Hematopoietic multipotent progenitor cell (in vitro differentiated cells): ENCODE measurements around the gene CAMP. TPM values are rescaled to one million over a fixed set of nuclear protein-coding genes. Genes with fewer than 3 reads are reported as not detected.
A peak's percentile ranks its signal among the peaks of the same experiment; 100 is the strongest.
"Not testable (repeated sequence)": the region's sequence is repeated elsewhere in the genome, so short reads cannot be mapped to it uniquely, and the experiment has no call there.

Source experiments
- DNase-seq, 3 donors: peaks; one replicate each; pipeline ENCODE4 v3.0.0-alpha.2; 2011 to 2015; ENCODE audit warnings: low read depth in 2 of 3, low spot score in 2 of 3
- small RNA-seq: library from RNA; depleted of rRNA; stranded (forward); fragments of <200 nt; gene quantifications from one replicate; pipeline ENCODE3, GENCODE V24; 2012
- total RNA-seq: library from RNA; depleted of rRNA; stranded (reverse); fragments of >200 nt; gene quantifications from one replicate; pipeline ENCODE4 v1.2.3, GENCODE V29; 2012

The CAMP gene
- total RNA-seq, 1 donor, result not detected

- no peak for DNase-seq
These were observed 25.0 kb downstream of the CAMP start for GRCh38 chr3:48248095-48248850.

- DNase-seq, result no peak
These were observed 33.3 kb downstream of the CAMP start for GRCh38 chr3:48256557-48256956.

- no peak for DNase-seq
These were observed 35.2 kb downstream of the CAMP start for GRCh38 chr3:48258530-48258929.

- DNase-seq, result no peak
These were observed 44.5 kb downstream of the CAMP start for GRCh38 chr3:48267782-48268181.

- peak in 1 of 3 donors; percentile 34 for DNase-seq
These were observed 45.2 kb downstream of the CAMP start for GRCh38 chr3:48268381-48268935.

GRCh38 chr3:48268936-48269561 is 45.8 kb downstream of the CAMP start:
- DNase-seq, result peak in 1 of 3 donors; percentile 10

- DNase-seq, result peak in 1 of 3 donors; percentile 2
These were observed 46.3 kb downstream of the CAMP start for GRCh38 chr3:48269592-48269991.

- DNase-seq, result no peak
These were observed 47.0 kb downstream of the CAMP start for GRCh38 chr3:48270306-48270705.

- not testable (repeated sequence) for DNase-seq
These were observed 47.9 kb downstream of the CAMP start for GRCh38 chr3:48271223-48271622.

GRCh38 chr3:48271763-48272498 is 48.6 kb downstream of the CAMP start:
- no peak for DNase-seq

- peak; percentile 41 to 78 (median 58) for DNase-seq
These were observed 50.4 kb downstream of the CAMP start for GRCh38 chr3:48273594-48274211.

- no peak for DNase-seq
These were observed 51.2 kb downstream of the CAMP start for GRCh38 chr3:48274452-48274851.

Small RNA genes within 50 kb of the gene (small RNA-seq; reads per million reads assigned to genes)
- 0.34 reads per million for gene MIR4443
- gene NDUFB1P1, result not detected
- gene RNU7-128P, result not detected

Other genes with a start within 250 kb of the CAMP start
- 23.7 TPM for gene MAP4, start 207.1 kb upstream of the CAMP start, total RNA-seq
- gene CDC25A, start 35.1 kb upstream of the CAMP start, total RNA-seq, result 5.9 TPM
- 8.1 TPM for gene ZNF589, start 17.6 kb downstream of the CAMP start, total RNA-seq
- gene NME6, start 77.9 kb downstream of the CAMP start, total RNA-seq, result 34.2 TPM
- not detected for gene SPINK8, start 110.2 kb downstream of the CAMP start, total RNA-seq
- gene FBXW12, start 148.7 kb downstream of the CAMP start, total RNA-seq, result under 0.01 TPM
- gene PLXNB1, start 206.6 kb downstream of the CAMP start, total RNA-seq, result 20.7 TPM
- 15.6 TPM for gene CCDC51, start 216.6 kb downstream of the CAMP start, total RNA-seq
- 25.0 TPM for gene TMA7, start 216.8 kb downstream of the CAMP start, total RNA-seq
- 12.9 TPM for gene ATRIP, start 223.2 kb downstream of the CAMP start, total RNA-seq